OCI-LY1 (cell line): ENCODE results near the gene FGF14.

ENCODE experiments used
- H2AFZ ChIP-seq: fragments of 200-600 bp; sonication (generic), shearing (Covaris generic); 2 replicates; pipeline ENCODE4 v1.6.0; 2014; ENCODE audit warnings: antibody characterized with exemption, mild to moderate bottlenecking, low read length
- H3F3A ChIP-seq: fragments of 200-600 bp; sonication (generic), shearing (Covaris generic); 2 replicates; pipeline ENCODE4 v1.6.0; 2014; ENCODE audit warnings: mild to moderate bottlenecking, antibody characterized with exemption, low read length, moderate library complexity; ENCODE audit not compliant: insufficient read depth
- H3K27ac ChIP-seq: fragments of 200-600 bp; sonication (generic); 2 replicates; pipeline ENCODE4 v1.5.1; 2014; ENCODE audit warnings: low read length, mixed run types, mild to moderate bottlenecking, low read depth; ENCODE audit not compliant: poor library complexity, severe bottlenecking
- H3K27me3 ChIP-seq: fragments of 200-600 bp; sonication (generic); 2 replicates; pipeline ENCODE4 v1.6.0; 2014; ENCODE audit warnings: antibody characterized with exemption, mild to moderate bottlenecking, low read length, moderate library complexity; ENCODE audit not compliant: insufficient read depth
- H3K36me3 ChIP-seq: fragments of 200-600 bp; sonication (generic); 2 replicates; pipeline ENCODE4 v1.6.1; 2014; ENCODE audit warnings: mild to moderate bottlenecking, antibody characterized with exemption, low read length, moderate library complexity, mixed read lengths; ENCODE audit not compliant: insufficient read depth
- H3K4me1 ChIP-seq: fragments of 200-600 bp; sonication (generic); 2 replicates; pipeline ENCODE4 v1.5.1; 2014; ENCODE audit warnings: mild to moderate bottlenecking, low read length, moderate library complexity; ENCODE audit not compliant: insufficient read depth, severe bottlenecking
- H3K4me2 ChIP-seq: fragments of 200-600 bp; sonication (generic), shearing (Covaris generic); 2 replicates; pipeline ENCODE4 v1.6.1; 2014; ENCODE audit warnings: low read length
- H3K4me3 ChIP-seq: fragments of 200-600 bp; sonication (generic); 2 replicates; pipeline ENCODE4 v1.5.1; 2014; ENCODE audit warnings: low read length, low read depth, mild to moderate bottlenecking, mixed read lengths; ENCODE audit not compliant: poor library complexity, severe bottlenecking
- H3K79me2 ChIP-seq: fragments of 200-600 bp; shearing (Covaris generic); 2 replicates; pipeline ENCODE4 v1.6.1; 2016; ENCODE audit warnings: mixed run types, low read length, mixed read lengths; ENCODE audit not compliant: insufficient read depth
- H3K9ac ChIP-seq: fragments of 200-600 bp; sonication (generic), shearing (Covaris generic); 2 replicates; pipeline ENCODE4 v1.6.1; 2014; ENCODE audit warnings: mild to moderate bottlenecking, low read length, mixed read lengths
- H3K9me2 ChIP-seq: fragments of 200-600 bp; sonication (generic), shearing (Covaris generic); 2 replicates; pipeline ENCODE4 v1.6.1; 2014; ENCODE audit warnings: low read depth, mild to moderate bottlenecking, low read length, mixed read lengths
- H3K9me3 ChIP-seq: fragments of 200-600 bp; shearing (Covaris generic); 2 replicates; pipeline ENCODE4 v1.6.1; 2014; ENCODE audit warnings: low read length, mixed read lengths
- H4K20me1 ChIP-seq: fragments of 200-600 bp; sonication (generic), shearing (Covaris generic); 2 replicates; pipeline ENCODE4 v1.6.0; 2016; ENCODE audit warnings: mild to moderate bottlenecking, low read length; ENCODE audit not compliant: insufficient read depth
- CTCF ChIP-seq: fragments of 200-600 bp; sonication (generic), shearing (Covaris generic); IDR thresholded peaks from 2 replicates; pipeline ENCODE4 v1.5.1; 2017; ENCODE audit warnings: mild to moderate bottlenecking, antibody characterized with exemption, low read length, moderate library complexity, mixed read lengths
- EZH2 ChIP-seq: fragments of 200-600 bp; sonication (generic), shearing (Covaris generic); IDR thresholded peaks from 2 replicates; pipeline ENCODE4 v1.8.0; 2017; ENCODE audit warnings: borderline replicate concordance, mixed run types, mild to moderate bottlenecking, antibody characterized with exemption, low read length, moderate library complexity, mixed read lengths

Gene FGF14

GRCh38 chr13:102233566-102234208, 168.2 kb downstream of the FGF14 start:
- H3K9me2 ChIP-seq, result no peaks in the 10 kb centered on the region
- H3K36me3 ChIP-seq, result no peaks in the 10 kb centered on the region
- TF ChIP-seq EZH2 (no peak), CTCF (no peak)
- H3K4me3 ChIP-seq, result no peak overlapping the region
- H3K9ac ChIP-seq, result no peak overlapping the region
- H3K9me3 ChIP-seq, result no peaks in the 10 kb centered on the region
- no peaks in the 10 kb centered on the region for H3K79me2 ChIP-seq
- H3K27ac ChIP-seq, result no peak overlapping the region
- H3K4me2 ChIP-seq, result no peak overlapping the region
- no peak overlapping the region for H2AFZ ChIP-seq
- H3K4me1 ChIP-seq, result no peaks in the 10 kb centered on the region
- H4K20me1 ChIP-seq, result no peaks in the 10 kb centered on the region
- H3K27me3 ChIP-seq, result no peaks in the 10 kb centered on the region
- H3F3A ChIP-seq, result no peaks in the 10 kb centered on the region; the same call in 1 of the 2 replicates

- Histone ChIP-seq H3K4me1 (no peaks in the 10 kb centered on the region), H3F3A (no peaks in the 10 kb centered on the region; the same call in 1 of the 2 replicates), H3K4me3 (no peak overlapping the region), H3K36me3 (no peaks in the 10 kb centered on the region), H2AFZ (no peak overlapping the region), H3K27me3 (no peaks in the 10 kb centered on the region), H3K27ac (no peak overlapping the region), H3K79me2 (no peaks in the 10 kb centered on the region), H3K9me3 (no peaks in the 10 kb centered on the region), H3K4me2 (no peak overlapping the region), H4K20me1 (no peaks in the 10 kb centered on the region), H3K9ac (no peak overlapping the region), H3K9me2 (no peaks in the 10 kb centered on the region)
- TF ChIP-seq EZH2, result no peak
- TF ChIP-seq CTCF, result no peak
These were observed 170.4 kb downstream of the FGF14 start for GRCh38 chr13:102231479-102231878.

- TF ChIP-seq EZH2 (no peak), CTCF (no peak)
- Histone ChIP-seq H3K27me3 (no peaks in the 10 kb centered on the region), H3K9me2 (no peaks in the 10 kb centered on the region)
These were observed 174.1 kb downstream of the FGF14 start for GRCh38 chr13:102227741-102228140.

More at GRCh38 chr13:102227741-102228140, 174.1 kb downstream of the FGF14 start:
- H3K4me2 ChIP-seq, result no peak overlapping the region
- no peaks in the 10 kb centered on the region for H3K9me3 ChIP-seq
- no peak overlapping the region for H3K27ac ChIP-seq
- H3K4me3 ChIP-seq, result no peak overlapping the region
- H3F3A ChIP-seq, result no peaks in the 10 kb centered on the region
- no peaks in the 10 kb centered on the region for H3K79me2 ChIP-seq
- no peaks in the 10 kb centered on the region for H4K20me1 ChIP-seq
- no peak overlapping the region for H2AFZ ChIP-seq
- no peaks in the 10 kb centered on the region for H3K4me1 ChIP-seq
- no peaks in the 10 kb centered on the region for H3K36me3 ChIP-seq
- H3K9ac ChIP-seq, result no peak overlapping the region
